Muscle of leg (tissue), 11 donors: ENCODE results near the gene HNF1B. TPM values are rescaled to one million over a fixed set of nuclear protein-coding genes. Genes with fewer than 3 reads are reported as not detected.

ENCODE experiments used
- DNase-seq: peaks from one replicate; pipeline ENCODE4 v3.0.0; 2013
- H3K27ac ChIP-seq: one replicate; pipeline ENCODE4 v1.5.1; 2013; ENCODE audit warnings: mild to moderate bottlenecking, low read length, control low read depth
- H3K27me3 ChIP-seq: one replicate; pipeline ENCODE4 v1.6.1; 2013; ENCODE audit warnings: low read length; ENCODE audit not compliant: control insufficient read depth, insufficient read depth
- H3K36me3 ChIP-seq: one replicate; pipeline ENCODE4 v1.6.1; 2013; ENCODE audit warnings: low read length; ENCODE audit not compliant: control insufficient read depth, insufficient read depth
- H3K4me1 ChIP-seq: one replicate; pipeline ENCODE4 v1.6.1; 2013; ENCODE audit warnings: low read length; ENCODE audit not compliant: control insufficient read depth, insufficient read depth
- H3K4me3 ChIP-seq: one replicate; pipeline ENCODE4 v1.5.1; 2013; ENCODE audit warnings: low read length, control low read depth
- H3K9me3 ChIP-seq: replicated peaks from 2 replicates; pipeline ENCODE4 v1.6.1; 2013; ENCODE audit warnings: low read depth, low read length; ENCODE audit not compliant: control insufficient read depth
- WGBS: methylation state at CpG from one replicate; pipeline ENCODE4 v1.1.5; 2013; ENCODE audit warnings: missing lambda C conversion rate; ENCODE audit not compliant: insufficient coverage; 5-methylcytosine and 5-hydroxymethylcytosine counted together
- polyA plus RNA-seq, 8 donors: library from polyadenylated mRNA; unstranded; fragments of 120-200 nt; gene quantifications; one replicate each; pipeline versions ENCODE4 v1.2.1 to v1.2.3, GENCODE V29; 2013; ENCODE audit warnings: inconsistent platforms in 1 of 8, low replicate concordance in 1 of 8; ENCODE audit not compliant: insufficient read length in 8 of 8, insufficient read depth in 1 of 8
- total RNA-seq: library from RNA; stranded (reverse); fragments of 120-200 nt; gene quantifications from one replicate; pipeline ENCODE4 v1.2.4, GENCODE V29; 2013

The HNF1B gene
- total and polyA plus RNA-seq, 9 donors: 0.09 to 2.4 (median 0.23) TPM; not detected in 6

- H3K27me3 ChIP-seq: peaks cover 15% of the 10 kb centered on the region
These were observed 36.1 kb downstream of the HNF1B start for GRCh38 chr17:37708616-37709212.

GRCh38 chr17:37708008-37708615 lies 36.7 kb downstream of the HNF1B start:
- WGBS: 66% methylated on average over 4 of the region's 7 CpGs
- Histone ChIP-seq H3K9me3 (no peaks in the 10 kb centered on the region), H3K36me3 (no peaks in the 10 kb centered on the region), H3K27me3 (peaks cover 15% of the 10 kb centered on the region), H3K4me1 (no peaks in the 10 kb centered on the region), H3K4me3 (no peak overlapping the region), H3K27ac (no peak overlapping the region)
- no peak for DNase-seq

More at GRCh38 chr17:37708616-37709212, 36.1 kb downstream of the HNF1B start:
- Histone ChIP-seq H3K36me3 (no peaks in the 10 kb centered on the region), H3K27ac (no peak overlapping the region), H3K4me3 (no peak overlapping the region), H3K4me1 (no peaks in the 10 kb centered on the region), H3K9me3 (no peaks in the 10 kb centered on the region)
- DNase-seq: no peak
- 75% methylated on average over 7 of the region's 8 CpGs for WGBS

- no peaks in the 10 kb centered on the region for H3K9me3 ChIP-seq
- no peaks in the 10 kb centered on the region for H3K36me3 ChIP-seq
- H3K27me3 ChIP-seq: peaks cover 15% of the 10 kb centered on the region
- no peaks in the 10 kb centered on the region for H3K4me1 ChIP-seq
- no peak for DNase-seq
- no peak overlapping the region for H3K27ac ChIP-seq
- H3K4me3 ChIP-seq: no peak overlapping the region
- no CpG with 5 or more reads among the region's 2 CpGs for WGBS
These were observed 38.4 kb downstream of the HNF1B start for GRCh38 chr17:37706446-37706845.

GRCh38 chr17:37702598-37702997 lies 42.3 kb downstream of the HNF1B start:
- Histone ChIP-seq H3K4me3 (no peak overlapping the region), H3K9me3 (no peaks in the 10 kb centered on the region), H3K36me3 (no peaks in the 10 kb centered on the region), H3K27ac (no peak overlapping the region), H3K27me3 (peaks cover 9% of the 10 kb centered on the region), H3K4me1 (no peaks in the 10 kb centered on the region)
- DNase-seq: no peak

- Histone ChIP-seq H3K36me3 (no peaks in the 10 kb centered on the region), H3K4me3 (no peak overlapping the region), H3K4me1 (no peaks in the 10 kb centered on the region), H3K27me3 (peaks cover 7% of the 10 kb centered on the region), H3K27ac (no peak overlapping the region), H3K9me3 (no peaks in the 10 kb centered on the region)
- DNase-seq: peak; percentile 4
- WGBS: 50% methylated on average over 2 of the region's 5 CpGs
These were observed 43.4 kb downstream of the HNF1B start for GRCh38 chr17:37701496-37701898.

- Histone ChIP-seq H3K36me3 (no peaks in the 10 kb centered on the region), H3K27me3 (peaks cover 5% of the 10 kb centered on the region), H3K9me3 (no peaks in the 10 kb centered on the region), H3K4me3 (no peak overlapping the region), H3K27ac (no peak overlapping the region), H3K4me1 (no peaks in the 10 kb centered on the region)
- DNase-seq: peak; percentile 7
- 76% methylated on average over 5 of the region's 6 CpGs for WGBS
These were observed 44.0 kb downstream of the HNF1B start for GRCh38 chr17:37700881-37701280.

- 60% methylated on average over 5 of the region's 10 CpGs for WGBS
These were observed 45.4 kb downstream of the HNF1B start for GRCh38 chr17:37699285-37699973.

GRCh38 chr17:37698911-37699255 lies 46.0 kb downstream of the HNF1B start:
- no peaks in the 10 kb centered on the region for H3K36me3 ChIP-seq
- WGBS: no CpG with 5 or more reads among the region's 4 CpGs
- DNase-seq: no peak
- peaks cover 5% of the 10 kb centered on the region for H3K27me3 ChIP-seq
- no peak overlapping the region for H3K4me3 ChIP-seq
- H3K4me1 ChIP-seq: no peaks in the 10 kb centered on the region
- H3K9me3 ChIP-seq: no peaks in the 10 kb centered on the region
- no peak overlapping the region for H3K27ac ChIP-seq

More at GRCh38 chr17:37699285-37699973, 45.4 kb downstream of the HNF1B start:
- Histone ChIP-seq H3K9me3 (no peaks in the 10 kb centered on the region), H3K4me1 (no peaks in the 10 kb centered on the region), H3K27ac (no peak overlapping the region), H3K27me3 (peaks cover 5% of the 10 kb centered on the region), H3K36me3 (no peaks in the 10 kb centered on the region), H3K4me3 (no peak overlapping the region)
- DNase-seq: no peak

- Histone ChIP-seq H3K4me1 (no peaks in the 10 kb centered on the region), H3K4me3 (no peak overlapping the region), H3K27me3 (peaks cover 7% of the 10 kb centered on the region), H3K27ac (no peak overlapping the region), H3K36me3 (no peaks in the 10 kb centered on the region), H3K9me3 (no peaks in the 10 kb centered on the region)
- DNase-seq: no peak
- WGBS: 84% methylated on average over 5 of the region's 5 CpGs
These were observed 46.5 kb downstream of the HNF1B start for GRCh38 chr17:37698132-37698910.

- H3K36me3 ChIP-seq: no peaks in the 10 kb centered on the region
- no peak for DNase-seq
- peaks cover 7% of the 10 kb centered on the region for H3K27me3 ChIP-seq
- H3K4me1 ChIP-seq: no peaks in the 10 kb centered on the region
- H3K9me3 ChIP-seq: no peaks in the 10 kb centered on the region
- no peak overlapping the region for H3K4me3 ChIP-seq
- no peak overlapping the region for H3K27ac ChIP-seq
- WGBS: no CpG with 5 or more reads among the region's 8 CpGs
These were observed 47.5 kb downstream of the HNF1B start for GRCh38 chr17:37697381-37697780.
